Measurements from ENCODE around the gene ZNF597. TPM values are rescaled to one million over a fixed set of nuclear protein-coding genes. Genes with fewer than 3 reads are reported as not detected.

Gene ZNF597
- polyA plus RNA-seq, 12 donors = 2.0 to 3.1 (median 2.4) TPM; not detected in 2

Other genes starting within 250 kb of the ZNF597 start
- 10 to 100 TPM in 1 of 12 donors, 1 to 10 TPM in 10, not detected in 1; 6.3 to 14.0 (median 7.6) TPM for gene ZNF200, start 208.3 kb downstream of the ZNF597 start, polyA plus RNA-seq (ENCODE audit: insufficient read length in 12 of 12)
- 1 to 10 TPM in 1 of 12 donors, under 1 TPM in 9, not detected in 2; 0.16 to 1.3 (median 0.25) TPM for gene MEFV, start 186.9 kb downstream of the ZNF597 start, polyA plus RNA-seq (ENCODE audit: insufficient read length in 12 of 12)
- 10 to 100 TPM in 11 of 12 donors, not detected in 1; 25.7 to 61.4 (median 28.3) TPM for gene ZNF263, start 160.0 kb downstream of the ZNF597 start, polyA plus RNA-seq (ENCODE audit: insufficient read length in 12 of 12)
- gene TIGD7, start 138.1 kb downstream of the ZNF597 start, polyA plus RNA-seq (ENCODE audit: insufficient read length in 12 of 12) = 10 to 100 TPM in 2 of 12 donors, 1 to 10 TPM in 9, not detected in 1; 7.8 to 19.9 (median 9.4) TPM
- gene ZNF75A, start 138.0 kb downstream of the ZNF597 start, polyA plus RNA-seq (ENCODE audit: insufficient read length in 12 of 12) = 10 to 100 TPM in 11 of 12 donors, not detected in 1; 19.6 to 54.6 (median 32.0) TPM
- gene OR2C1, start 87.6 kb downstream of the ZNF597 start, polyA plus RNA-seq (ENCODE audit: insufficient read length in 12 of 12) = under 1 TPM in 7 of 12 donors, not detected in 5; 0.20 to 0.70 (median 0.32) TPM
- gene ZSCAN32, start 42.5 kb downstream of the ZNF597 start, polyA plus RNA-seq (ENCODE audit: insufficient read length in 12 of 12) = 10 to 100 TPM in 8 of 12 donors, 1 to 10 TPM in 3, not detected in 1; 7.3 to 18.6 (median 12.5) TPM
- 10 to 100 TPM in 1 of 12 donors, 1 to 10 TPM in 10, not detected in 1; 7.3 to 10.6 (median 8.8) TPM for gene ZNF174, start 42.3 kb downstream of the ZNF597 start, polyA plus RNA-seq (ENCODE audit: insufficient read length in 12 of 12)
- gene NAA60, start 176 bp upstream of the ZNF597 start, polyA plus RNA-seq (ENCODE audit: insufficient read length in 12 of 12) = 10 to 100 TPM in 11 of 12 donors, not detected in 1; 27.7 to 56.1 (median 33.1) TPM
- gene C16orf90, start 52.0 kb upstream of the ZNF597 start, polyA plus RNA-seq (ENCODE audit: insufficient read length in 12 of 12) = not detected
- 10 to 100 TPM in 11 of 12 donors, not detected in 1; 15.6 to 29.4 (median 24.6) TPM for gene CLUAP1, start 57.5 kb upstream of the ZNF597 start, polyA plus RNA-seq (ENCODE audit: insufficient read length in 12 of 12)
- gene NLRC3, start 133.9 kb upstream of the ZNF597 start, polyA plus RNA-seq (ENCODE audit: insufficient read length in 12 of 12) = 1 to 10 TPM in 3 of 12 donors, under 1 TPM in 7, not detected in 2; 0.79 to 2.4 (median 0.92) TPM
- 1 to 10 TPM in 11 of 12 donors, not detected in 1; 3.5 to 8.8 (median 4.2) TPM for gene SLX4, start 168.1 kb upstream of the ZNF597 start, polyA plus RNA-seq (ENCODE audit: insufficient read length in 12 of 12)
- 100 to 1,000 TPM in 1 of 12 donors, 10 to 100 TPM in 11; 12.8 to 116 (median 18.0) TPM for gene DNASE1, start 211.2 kb upstream of the ZNF597 start, polyA plus RNA-seq (ENCODE audit: insufficient read length in 12 of 12)

All from muscle of arm (tissue), 12 donors.